GM19463 (cell line): ENCODE measurements around the gene FGF6.

ENCODE experiments used
- ATAC-seq: cut with Tn5 transposase; IDR thresholded peaks from one replicate; pipeline ENCODE4 v1.9.1; 2021; ENCODE audit warnings: mild to moderate bottlenecking, moderate library complexity; ENCODE audit not compliant: unreplicated experiment

Gene FGF6

DNA sequence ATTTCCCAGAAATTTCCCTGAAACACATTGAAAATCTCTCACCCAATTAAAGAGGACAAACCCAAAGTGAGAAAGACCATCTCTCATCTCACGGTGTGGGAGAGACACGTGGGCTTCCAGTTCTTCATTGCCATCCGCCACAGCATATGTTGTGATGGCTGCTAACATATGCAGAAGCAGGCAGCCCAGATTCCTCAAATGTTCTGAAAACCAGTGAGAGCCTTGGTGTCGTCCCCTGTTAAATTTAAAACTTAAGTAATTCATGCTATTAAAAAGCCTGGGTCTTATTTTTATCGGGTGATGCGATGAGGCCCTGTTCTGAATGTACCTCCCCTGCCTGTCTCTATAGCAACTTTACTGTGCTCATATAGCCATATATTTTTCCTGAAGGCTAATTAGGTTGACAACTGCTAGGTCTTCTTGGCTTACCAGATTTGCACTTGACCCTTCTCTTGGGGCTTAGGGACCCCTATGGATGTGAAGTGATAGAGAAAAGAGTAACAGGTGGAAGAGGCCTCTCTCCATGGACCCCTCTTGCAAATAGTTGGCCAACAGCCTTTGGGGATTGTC is 2.8 kb upstream of the FGF6 start:
- no peak for ATAC-seq

DNA sequence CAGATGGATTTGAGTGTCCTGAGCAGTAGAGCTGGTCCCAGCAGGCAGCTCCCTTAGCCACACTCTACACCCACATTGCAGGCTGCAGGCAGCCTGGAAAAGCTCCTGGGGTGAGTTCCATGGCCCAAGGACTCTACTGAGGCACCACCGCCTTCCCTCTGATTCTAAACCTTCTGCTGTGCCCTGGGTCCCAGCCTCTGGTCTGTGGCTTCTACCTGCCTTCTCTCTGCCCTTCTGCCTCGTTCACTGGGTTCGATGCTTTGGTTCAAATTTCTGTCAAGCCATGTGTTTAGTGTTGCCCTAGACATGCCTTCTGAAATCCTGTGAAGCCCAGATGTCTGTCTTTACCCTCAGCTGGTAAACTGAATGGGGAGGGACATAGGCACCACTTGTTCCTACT is 1.5 kb upstream of the FGF6 start:
- no peak for ATAC-seq

DNA sequence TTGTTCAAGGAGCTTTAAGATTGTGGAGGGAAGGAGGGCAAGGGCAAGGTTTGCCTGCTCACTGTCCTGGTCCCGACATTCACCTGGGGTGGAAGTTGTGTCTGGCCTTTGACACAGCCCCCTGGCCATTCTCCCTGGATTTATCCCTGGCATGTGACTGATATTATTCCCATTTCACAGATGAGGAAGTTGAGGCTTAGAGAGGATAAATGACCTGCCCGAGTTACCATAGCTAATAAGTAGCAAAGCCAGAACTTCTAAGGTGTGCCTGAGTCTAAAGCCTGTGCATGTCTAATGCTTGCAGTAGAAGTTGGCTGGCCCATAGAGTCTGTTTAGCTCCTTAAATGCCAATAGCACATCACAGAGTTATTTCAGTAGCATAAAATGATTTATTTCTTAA is 720 bp upstream of the FGF6 start:
- ATAC-seq = no peak

DNA sequence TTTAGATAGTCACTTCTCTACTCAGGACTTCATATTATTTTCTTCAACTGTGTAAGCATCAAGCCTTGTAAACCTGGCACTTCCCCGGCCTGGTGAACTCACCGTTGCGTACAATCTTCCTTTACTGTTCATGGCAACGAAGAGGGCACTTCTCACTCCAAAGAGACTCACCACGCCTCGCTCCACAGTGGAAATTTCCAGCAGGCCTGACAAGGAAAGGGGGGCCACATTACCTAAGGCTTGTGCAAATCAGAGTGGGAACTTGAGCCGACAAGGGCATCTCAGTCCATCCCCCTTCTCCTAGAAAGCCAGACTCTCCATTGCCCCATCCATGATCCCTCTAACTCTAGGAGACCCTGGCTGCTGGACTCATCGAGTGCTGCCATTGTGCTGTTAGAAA is 1.6 kb downstream of the FGF6 start:
- ATAC-seq = no peak

DNA sequence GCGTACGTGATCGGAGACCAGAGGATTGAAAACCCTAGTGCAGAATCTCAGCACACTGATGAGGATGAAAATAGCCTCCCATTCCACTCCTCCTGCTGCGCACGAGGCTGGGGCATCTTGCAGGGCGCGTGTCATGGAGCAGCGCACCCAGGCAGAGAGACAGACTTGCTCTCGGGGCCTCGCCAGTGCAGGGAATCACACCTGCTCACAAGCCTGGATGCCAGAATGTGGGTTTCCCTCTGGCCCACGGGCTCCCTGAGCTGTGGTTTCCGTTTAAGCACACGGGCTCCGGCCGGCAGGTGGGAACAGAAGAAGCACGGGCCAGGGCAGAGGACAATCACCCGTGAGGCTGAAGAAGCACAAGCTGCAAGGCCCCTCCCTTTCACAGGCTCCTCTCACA is 2.0 kb downstream of the FGF6 start:
- no peak for ATAC-seq

DNA sequence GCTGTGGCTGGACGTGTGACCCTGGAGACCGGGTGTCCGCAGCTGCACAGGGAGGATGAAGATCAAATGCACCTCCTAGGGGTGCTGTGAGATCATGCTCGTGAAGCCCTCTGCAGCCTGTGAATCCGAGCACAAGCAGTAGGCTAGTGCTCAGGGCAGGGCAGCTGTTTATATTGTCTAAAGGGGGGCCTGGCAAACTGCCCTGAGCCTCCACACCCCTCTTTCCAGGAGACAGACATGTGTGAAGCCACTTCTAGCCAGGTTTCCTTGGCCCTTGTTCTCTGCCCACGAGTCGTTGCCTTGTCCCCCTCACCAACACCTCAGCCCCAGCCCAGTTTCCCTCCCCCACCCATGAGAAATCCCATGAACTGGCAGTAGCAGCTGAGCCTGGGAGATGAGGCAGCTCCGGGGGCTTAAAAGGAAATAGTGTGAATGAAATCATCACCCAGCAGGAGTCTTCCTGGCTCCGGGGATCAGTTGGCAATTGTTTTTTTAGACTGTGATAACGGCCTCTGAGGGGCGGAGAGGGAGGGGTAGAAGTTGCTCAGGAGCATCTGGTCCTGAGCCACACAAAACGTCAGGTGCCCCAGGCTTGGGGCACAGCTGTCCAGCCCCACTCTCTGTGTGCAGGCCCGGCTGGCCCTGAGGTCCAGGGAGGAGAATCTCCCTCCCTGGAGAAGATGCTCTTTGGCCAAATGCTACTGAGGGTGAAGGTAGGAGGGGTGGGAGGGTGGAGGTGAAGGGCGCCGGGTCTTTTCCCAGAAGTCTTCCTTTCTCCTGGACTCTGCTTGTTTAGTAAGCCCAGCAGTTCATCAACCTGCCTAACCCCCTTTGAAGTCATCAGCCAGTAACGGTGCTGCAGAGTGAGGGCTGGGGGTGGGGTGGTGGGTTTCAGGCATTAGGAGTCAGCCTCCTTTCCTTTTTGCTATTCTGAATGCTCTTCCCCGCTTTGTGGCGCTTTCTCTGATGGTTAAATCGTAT is 4.0 kb downstream of the FGF6 start:
- ATAC-seq = no peak

DNA sequence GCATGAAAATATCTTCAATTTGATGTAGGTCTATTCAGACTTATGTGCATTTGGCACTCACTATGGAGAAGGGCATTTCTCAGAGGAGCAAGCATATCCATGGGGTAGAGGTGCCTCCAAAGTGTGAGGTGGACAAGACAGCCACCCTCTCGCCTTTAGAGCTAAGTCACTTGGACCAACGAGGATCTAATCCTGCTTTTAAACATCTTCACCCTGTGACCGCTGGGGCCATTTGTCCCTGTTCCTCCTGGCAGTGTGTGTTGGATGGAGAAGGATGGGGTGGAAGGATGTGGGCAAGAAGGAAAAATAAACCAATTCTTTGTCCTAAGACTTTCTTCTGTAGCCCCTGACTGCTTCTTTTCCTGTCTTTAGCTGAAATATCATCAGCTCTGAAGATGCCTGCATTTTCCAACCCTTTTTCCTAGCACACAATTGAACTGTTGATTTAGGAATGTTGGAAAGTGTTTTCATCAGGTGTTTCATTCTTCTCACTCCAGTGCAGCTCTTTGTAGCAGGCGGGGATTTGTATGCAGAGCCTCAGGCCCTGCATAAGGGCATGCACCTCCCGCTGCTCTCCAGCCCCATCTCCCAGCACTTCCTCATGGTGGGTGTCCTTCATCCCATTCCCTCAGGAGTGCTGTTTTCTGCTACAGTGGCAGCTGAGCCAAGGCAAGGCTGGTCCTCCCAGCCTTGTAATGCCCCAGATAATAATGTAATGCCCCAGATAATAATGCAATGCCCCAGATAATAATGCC is 5.3 kb downstream of the FGF6 start:
- no peak for ATAC-seq

DNA sequence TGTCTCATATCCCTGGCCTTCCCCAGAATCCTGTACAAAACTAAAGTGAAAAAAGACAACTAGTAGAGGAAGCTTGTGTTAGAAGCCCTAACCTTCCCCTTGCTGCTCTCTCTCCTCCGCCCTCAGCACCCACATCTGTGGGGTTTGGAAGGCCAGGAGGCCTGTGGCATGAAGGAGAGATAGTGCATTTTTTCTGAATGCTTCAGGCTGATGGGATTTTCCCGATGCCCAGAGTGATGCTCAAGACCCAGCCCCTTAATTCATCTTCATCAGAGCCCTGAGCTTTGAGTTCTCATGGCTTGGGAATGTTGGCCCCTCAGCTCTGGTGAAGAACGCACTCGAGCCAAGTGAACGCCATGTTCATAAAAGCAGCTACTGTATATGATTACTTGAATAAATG is 5.9 kb downstream of the FGF6 start:
- no peak for ATAC-seq

DNA sequence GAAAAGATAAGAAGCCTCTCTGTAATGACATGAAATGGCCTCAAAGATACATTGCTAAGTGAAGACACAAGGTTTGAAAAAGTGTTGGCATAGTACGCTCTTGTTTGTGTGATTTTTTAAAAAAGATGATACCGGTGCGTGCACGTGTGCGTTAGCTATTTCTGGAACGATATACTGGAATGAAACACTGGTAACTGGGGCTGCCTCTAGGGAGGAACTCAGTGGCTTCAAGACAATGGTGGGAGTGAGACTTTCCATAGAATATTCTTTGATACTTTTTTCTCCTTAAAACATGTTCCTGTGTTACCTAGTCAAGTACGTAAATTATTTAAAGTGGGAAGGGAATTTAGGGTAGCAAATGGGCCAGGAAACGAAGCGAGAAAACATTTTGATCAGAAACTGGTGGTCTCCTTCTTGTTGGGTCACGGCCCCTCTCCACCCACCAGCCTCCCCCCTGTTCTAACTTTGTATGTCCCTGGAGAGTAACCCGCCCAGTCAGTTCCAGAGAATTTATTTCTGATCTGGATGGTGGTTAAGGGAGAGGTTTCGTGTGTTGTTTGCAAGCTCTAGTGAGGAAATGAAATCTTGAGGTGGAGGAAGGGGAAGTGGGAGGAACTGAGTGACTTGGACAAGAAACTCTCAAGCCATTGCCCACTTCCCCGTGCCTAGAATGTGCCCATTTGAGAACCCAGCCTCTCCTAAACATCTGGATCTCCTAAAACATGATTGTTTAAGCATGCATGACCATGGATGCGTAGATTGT is 6.6 kb downstream of the FGF6 start:
- no peak for ATAC-seq

DNA sequence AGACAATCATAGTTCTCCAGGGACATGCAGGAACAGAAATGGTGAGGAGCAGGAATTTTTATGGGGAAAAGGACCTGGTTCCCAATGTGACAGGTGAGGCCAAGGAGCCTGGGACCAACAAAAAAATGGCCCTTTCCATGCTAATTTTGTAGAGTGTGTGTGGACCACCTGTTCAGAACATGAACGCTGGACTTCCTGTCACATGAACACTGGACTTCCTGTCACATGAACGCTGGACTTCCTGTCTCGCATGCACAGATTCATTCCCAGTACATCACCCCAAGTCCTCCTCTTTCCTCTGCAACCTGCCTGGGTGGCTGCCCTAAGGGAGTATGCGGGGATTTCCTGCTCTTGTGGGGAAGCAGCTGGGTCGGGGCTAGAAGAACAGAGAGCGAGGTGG is 10.1 kb downstream of the FGF6 start:
- no peak for ATAC-seq

DNA sequence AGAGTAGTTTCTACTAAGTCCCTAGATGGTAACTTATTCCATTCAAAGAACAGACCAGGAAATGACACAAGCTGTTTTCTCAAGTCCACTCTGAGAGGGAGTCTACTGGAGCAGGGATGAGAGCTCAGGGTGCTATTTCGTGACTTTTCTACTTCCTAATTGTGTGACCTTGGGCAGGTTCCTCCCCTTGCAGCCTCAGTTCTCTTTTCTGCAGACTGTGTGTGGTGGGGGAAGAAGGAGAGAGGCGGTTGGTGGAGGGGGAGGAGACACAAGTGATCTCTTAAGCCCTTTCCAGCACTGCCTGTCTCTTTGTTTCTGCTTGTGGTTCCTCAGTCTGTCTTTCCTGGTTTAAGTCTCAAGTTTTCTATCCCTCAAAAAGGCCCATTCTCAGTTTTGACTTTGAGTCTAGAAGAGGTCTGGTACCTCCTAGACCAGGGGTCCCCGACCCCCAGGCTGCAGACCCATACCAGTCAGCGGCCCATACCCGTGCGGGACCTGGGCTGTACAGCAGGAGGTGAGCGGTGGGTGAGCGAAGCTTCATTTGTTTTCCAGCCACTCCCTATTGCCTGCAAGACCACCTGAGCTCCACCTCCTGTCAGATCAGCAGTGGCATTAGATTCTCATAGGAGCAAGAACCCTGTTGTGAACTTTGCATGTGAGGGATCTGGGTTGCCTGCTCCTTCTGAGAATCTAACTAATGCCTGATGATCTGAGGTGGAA is 10.7 kb downstream of the FGF6 start:
- ATAC-seq = no peak

DNA sequence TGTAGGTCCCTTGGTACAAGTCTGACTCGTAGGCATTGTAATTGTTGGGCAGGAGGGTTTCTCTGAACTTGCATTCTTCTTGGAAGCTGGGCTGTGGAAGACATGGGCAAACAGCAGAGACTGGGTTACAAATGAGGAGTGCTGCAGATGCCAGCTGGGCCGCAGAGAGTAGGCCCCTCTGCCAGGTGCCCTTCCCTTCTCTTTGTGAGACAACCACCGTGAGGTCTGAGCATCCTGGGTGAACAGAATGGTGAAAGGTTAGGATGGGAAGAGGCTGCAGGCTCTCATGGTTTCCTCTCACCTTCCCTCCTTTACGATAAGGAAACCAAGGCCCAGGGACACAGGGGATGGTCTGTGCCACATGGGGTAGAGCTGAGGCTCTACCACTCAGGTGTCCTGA is 11.3 kb downstream of the FGF6 start:
- ATAC-seq = no peak

DNA sequence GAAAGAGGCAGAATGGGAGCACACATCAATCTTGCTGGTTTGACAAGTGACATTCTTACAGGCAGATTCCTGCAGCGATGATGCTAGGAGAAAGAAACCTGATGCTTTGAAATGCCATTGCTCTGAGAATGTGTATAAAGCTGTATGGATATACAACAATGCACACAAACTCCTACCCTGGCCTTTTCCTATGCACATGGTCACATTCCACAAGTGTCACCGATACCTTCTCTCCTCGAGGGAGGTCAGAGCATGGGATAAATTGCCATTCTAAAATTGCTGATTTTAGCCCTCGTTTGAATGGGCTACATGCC is 11.9 kb downstream of the FGF6 start:
- ATAC-seq = no peak

DNA sequence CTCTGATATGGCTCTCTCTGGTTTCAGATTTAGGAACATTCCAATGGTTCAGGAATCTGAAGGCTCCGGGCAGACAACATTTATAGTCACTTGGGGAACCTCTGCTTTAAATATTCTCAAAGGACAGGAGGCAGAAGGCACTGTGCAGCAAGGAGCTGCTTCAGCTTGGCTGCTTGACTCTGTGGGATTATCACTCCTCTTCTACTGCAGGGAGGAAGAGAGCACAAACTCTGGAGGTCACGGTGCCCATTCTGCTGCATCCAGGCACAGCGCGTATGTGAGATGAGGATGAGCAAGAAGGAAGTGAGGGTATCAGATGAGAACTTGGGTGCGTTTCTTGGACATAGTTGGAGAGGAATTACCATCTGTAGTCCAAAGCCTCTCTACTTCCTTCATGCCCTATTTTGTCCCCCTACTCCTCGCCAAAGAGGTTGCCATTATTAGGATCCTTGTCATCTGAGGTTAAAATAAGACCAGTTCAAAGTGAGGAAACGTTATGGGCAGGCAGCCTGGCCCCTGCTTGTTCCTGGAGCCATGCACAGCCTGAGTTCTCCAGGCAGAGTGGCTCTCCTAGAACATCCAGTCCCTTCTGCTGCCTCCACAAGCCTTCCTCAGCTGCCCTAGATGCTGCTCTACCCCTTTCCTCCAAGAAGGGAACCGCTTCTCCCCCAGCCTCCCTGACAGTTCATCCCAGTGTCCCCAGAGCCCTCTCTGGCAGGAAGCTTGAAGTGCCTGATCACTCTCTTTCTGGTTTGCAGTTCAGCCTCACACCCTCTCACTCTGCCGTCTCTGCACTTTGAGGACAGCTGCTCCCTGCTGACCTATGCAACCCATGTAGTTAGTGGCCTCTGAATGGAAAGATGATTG is 12.5 kb downstream of the FGF6 start:
- no peak for ATAC-seq

DNA sequence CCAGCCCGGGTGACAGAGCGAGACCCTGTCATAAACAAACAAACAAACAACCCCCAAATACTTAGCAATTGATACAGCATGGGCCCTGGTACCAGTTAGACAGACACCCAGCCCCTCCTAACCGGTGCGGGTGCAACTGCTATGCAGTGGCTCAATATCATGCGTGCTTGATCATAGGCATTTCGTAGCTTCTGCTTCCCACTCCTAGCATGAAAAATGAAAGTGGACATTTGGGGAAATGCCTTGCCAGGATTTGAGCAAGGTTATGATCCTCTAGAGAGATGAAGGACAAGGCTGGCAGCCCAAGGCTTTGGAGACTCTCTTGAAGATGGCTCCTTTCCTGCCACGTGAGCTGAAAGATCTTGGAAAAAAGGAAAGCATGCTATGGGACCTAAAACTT is 13.7 kb downstream of the FGF6 start:
- ATAC-seq = no peak

DNA sequence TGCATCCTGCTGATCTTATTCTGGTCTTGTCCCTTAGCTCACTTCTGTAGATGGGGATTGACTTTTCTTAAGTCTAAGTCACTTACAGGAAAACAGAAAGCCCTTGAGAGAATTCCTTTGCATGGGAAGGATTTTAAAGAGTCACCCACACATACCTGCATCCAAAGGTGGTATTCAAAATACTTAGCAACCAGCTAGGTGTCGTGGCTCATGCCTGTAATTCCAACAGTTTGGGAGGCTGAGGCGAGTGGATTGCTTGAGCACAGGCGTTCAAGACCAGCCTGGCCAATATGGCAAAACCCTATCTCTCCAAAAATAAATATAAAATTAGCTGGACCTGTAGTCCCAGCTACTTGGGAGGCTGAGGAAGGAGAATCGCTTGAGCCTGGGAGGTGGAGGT is 14.2 kb downstream of the FGF6 start:
- ATAC-seq = no peak

DNA sequence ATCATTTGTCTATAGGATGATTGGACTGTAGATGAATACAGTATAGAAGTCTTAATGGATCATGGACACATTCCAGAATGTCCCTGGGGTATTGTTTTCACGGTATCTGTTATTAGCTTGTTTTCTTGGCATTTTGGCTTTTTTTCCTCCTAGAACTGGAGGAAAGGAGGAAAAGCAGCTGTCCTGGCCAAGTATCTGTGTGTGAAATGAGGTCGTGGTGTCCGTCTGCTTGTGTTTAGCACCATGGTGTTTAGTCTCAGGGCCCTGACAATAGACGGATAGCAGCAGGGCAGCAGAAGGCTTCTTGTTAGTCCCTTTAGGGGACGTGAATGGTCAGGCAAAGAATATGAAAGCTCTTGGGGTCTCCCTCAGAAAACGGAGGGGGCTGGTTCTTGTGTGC is 21.2 kb downstream of the FGF6 start:
- ATAC-seq = no peak

DNA sequence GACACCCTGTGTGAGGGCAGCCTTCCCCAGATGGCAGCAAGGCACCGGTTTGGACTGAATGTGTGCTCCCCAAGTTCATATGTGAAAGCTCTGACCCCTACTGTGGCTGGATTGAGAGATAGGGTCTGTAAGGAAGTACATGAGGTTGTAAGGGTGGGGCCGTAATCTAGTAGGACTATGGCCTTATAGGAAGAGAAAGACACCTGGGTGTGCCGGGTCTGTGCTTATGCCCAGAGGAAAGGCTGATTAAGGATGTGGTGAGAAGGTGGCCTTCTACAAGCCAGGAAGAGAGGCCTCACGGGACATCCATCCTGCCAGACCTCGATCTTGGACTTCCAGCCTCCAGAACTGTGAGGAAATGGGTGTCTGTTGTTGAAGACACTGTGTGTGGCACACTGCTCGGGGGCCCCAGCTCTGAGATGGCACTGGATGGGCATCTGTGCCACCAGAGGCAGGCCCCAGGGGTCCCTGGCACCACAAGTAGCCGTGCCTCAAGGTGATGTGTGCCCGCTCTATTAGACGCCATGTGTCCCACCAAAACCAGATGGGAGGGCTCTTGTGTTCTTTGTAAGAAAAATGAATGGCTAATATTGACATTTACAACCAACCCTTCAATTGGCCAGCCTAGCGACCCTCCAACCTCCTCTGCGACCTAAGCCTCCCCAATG is 22.0 kb downstream of the FGF6 start:
- ATAC-seq = no peak

DNA sequence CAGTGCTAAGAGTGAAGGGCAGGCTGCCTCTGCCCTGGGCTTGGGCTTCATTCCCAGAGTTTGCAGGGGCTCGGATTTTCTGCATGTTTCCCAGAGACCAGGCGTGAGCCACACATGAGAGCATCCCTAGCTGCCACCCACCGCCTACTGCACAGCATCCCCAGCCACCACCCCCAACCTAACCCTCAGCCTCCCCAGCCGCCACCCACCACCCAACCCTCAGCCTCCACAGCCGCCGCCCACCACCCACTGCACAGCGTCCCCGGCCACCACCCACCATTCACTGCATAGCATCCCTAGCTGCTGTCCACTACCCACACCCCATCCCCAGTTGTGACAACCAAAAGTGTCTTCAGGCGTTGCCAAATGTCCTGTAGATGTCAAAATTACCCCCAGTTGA is 22.6 kb downstream of the FGF6 start:
- no peak for ATAC-seq
